GM12891 (cell line): ENCODE data around the gene TIMP2.
A peak's percentile ranks its signal among the peaks of the same experiment; 100 is the strongest.

ENCODE experiments used
- DNase-seq: peaks from one replicate; pipeline ENCODE4 v3.0.0; 2011; ENCODE audit warnings: low spot score; ENCODE audit not compliant: insufficient read length
- FAIRE-seq: peaks from 2 replicates; lab custom pipeline; 2011; peaks lifted over from hg19 to GRCh38; lab: Jason Lieb, UNC
- PAX5 ChIP-seq: IDR thresholded peaks from 2 replicates; pipeline ENCODE4 v1.6.1; 2011; ENCODE audit warnings: low read length, moderate library complexity, mild to moderate bottlenecking; ENCODE audit not compliant: insufficient read depth, severe bottlenecking
- POLR2A ChIP-seq: IDR thresholded peaks from 2 replicates; pipeline ENCODE4 v1.6.1; 2011; ENCODE audit warnings: low read depth, low read length, control low read depth
- POLR2AphosphoS5 ChIP-seq: IDR thresholded peaks from 2 replicates; pipeline ENCODE4 v1.6.1; 2011; ENCODE audit warnings: low read depth, low read length, control low read depth
- POU2F2 ChIP-seq: IDR thresholded peaks from 2 replicates; pipeline ENCODE4 v1.6.1; 2011; ENCODE audit warnings: low read depth, mild to moderate bottlenecking, control low read depth, low read length, moderate library complexity
- SPI1 ChIP-seq: IDR thresholded peaks from 2 replicates; pipeline ENCODE4 v1.6.1; 2011; ENCODE audit warnings: low read depth, low read length, control low read depth
- TAF1 ChIP-seq: IDR thresholded peaks from 2 replicates; pipeline ENCODE4 v1.6.1; 2011; ENCODE audit warnings: low read depth, low read length, control low read depth

Gene TIMP2

DNA sequence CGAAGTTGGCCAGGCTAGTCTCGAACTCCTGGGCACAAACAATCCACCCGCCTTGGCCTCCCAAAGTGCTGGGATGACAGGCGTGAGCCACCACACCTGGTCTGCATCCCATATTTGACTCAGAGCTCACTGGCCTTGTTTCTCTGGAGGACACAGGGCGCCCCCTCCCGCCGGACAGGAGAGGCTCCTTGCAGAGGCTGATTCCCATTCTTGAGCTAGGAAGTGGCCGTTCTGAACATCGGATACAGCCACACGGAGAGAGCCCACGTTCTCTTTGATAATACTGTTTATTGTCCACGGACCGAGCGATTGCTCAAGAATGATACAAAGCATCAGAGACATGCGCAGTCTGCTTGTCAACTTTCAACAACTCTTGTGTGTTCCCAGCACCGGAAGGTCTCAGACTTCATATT lies 72.5 kb downstream of the TIMP2 start:
- FAIRE-seq (no peak), DNase-seq (no peak)
- no peak for TF ChIP-seq POLR2A
- no peak for TF ChIP-seq SPI1
- no peak for TF ChIP-seq PAX5
- no peak for TF ChIP-seq POU2F2
- no peak for TF ChIP-seq POLR2AphosphoS5
- no peak for TF ChIP-seq TAF1

DNA sequence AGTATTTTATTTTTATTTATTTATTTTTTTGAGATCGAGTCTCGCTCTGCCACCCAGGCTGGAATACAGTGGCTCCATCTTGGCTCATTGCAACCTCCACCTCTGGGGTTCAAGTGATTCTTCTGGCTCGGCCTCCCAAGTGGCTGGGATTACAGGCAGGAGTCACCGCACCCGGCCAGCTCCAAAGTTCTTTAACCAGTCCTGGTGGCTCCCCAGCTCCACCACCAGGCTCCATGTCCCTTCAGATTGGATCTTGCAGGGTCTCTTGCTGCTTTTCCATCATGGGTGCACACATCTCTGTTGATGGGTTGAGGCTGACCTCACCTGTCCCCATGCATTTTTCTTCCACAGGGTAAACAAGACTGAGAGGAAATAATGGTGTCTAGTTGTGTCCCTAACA lies 76.2 kb downstream of the TIMP2 start:
- TF ChIP-seq TAF1 = no peak
- TF ChIP-seq POLR2A = no peak
- no peak for TF ChIP-seq SPI1
- TF ChIP-seq POLR2AphosphoS5 = no peak
- TF ChIP-seq POU2F2 = no peak
- TF ChIP-seq PAX5 = no peak
- no peak for DNase-seq
- FAIRE-seq = no peak

DNA sequence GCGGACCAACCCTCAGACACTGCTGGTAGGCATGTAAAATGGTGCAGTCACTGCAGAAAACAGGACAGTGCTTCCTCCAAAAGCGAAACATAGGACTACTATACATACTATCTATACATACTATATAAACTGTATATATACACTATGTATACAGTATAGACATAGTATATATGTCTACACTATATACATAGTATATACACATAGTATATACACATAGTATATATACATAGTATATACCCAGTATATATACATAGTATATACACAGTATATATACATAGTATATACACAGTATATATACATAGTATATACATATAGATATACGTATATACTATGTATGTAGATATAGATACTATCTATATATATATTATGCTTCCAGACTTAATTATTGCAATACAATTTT lies 78.1 kb downstream of the TIMP2 start:
- TF ChIP-seq SPI1 (no peak), PAX5 (no peak), POLR2A (no peak), POU2F2 (no peak), TAF1 (no peak), POLR2AphosphoS5 (no peak)
- DNase-seq = no peak
- no peak for FAIRE-seq

DNA sequence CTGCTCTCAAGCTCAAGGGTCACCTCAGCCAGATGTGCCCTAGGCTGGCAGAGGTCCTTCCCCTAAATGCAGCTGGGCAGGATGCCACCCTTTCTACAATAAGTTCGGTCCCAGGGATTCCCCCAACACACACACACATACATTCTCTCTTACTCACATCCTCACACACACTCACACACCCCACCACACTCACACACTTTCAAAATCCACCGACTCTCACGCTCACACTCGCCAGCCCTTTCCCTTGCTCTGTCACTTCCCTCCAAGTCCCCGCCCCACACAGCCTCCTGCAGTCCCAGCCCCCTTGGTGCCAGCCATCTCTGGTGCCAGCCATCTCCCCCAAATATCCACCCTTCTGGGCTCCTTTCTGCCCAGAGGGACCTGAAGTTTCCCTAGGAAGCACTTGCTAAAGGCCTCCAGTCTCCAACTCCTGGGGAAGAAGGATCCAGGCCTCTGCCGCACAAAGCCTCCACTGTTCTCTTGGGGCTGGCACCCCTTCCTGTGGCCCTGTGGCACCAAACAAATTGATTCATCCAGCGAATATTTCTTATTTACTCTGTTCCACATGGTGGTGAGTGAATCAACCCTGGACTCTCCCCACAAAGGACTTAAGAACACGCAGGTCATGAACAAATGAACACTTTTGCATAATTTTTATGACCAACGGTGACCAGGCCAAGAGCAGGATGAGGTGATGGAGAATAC lies 80.7 kb downstream of the TIMP2 start:
- FAIRE-seq = peak; percentile 28
- no peak for DNase-seq
- TF ChIP-seq SPI1 (0 out of 2 replicates have a peak, but pooled peaks have one; percentile 26), TAF1 (no peak), POLR2A (no peak)

DNA sequence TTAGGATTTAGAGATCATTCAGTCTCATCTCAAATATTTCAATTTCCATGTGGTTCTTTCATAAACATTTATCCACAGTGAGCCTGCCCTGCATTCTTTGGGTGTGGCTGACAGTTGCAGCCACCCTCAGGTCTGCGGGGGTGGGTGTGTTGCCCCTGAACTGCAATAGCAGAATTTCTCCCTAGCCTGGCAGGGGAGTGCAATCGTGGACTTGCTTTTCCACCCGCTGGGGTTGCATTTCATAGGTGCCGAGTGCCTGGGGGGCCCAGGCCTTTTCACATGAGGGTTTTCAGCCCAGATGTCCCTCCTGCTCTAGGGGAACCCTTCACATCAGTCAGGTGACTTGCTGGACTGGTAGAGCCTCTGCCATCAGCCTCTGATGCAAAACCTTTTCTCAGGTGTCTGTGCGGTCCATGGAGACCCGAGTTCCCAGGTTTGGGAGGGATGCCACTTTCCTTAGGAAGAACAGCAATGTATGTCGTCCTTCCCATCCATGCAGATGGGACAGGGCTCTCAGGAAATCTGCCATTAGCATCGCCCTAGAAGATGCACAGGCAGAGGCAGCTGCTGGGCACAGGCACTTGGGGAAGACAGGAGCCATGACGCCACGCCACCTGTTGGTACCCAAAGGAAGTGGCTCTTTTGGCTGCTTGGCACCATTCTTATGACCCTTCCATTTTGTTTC lies 82.2 kb downstream of the TIMP2 start:
- peak; percentile 72 for FAIRE-seq
- peak; percentile 44 for DNase-seq
- TF ChIP-seq POLR2AphosphoS5 (no peak), POU2F2 (no peak), PAX5 (no peak), POLR2A (no peak), TAF1 (no peak), SPI1 (no peak)

DNA sequence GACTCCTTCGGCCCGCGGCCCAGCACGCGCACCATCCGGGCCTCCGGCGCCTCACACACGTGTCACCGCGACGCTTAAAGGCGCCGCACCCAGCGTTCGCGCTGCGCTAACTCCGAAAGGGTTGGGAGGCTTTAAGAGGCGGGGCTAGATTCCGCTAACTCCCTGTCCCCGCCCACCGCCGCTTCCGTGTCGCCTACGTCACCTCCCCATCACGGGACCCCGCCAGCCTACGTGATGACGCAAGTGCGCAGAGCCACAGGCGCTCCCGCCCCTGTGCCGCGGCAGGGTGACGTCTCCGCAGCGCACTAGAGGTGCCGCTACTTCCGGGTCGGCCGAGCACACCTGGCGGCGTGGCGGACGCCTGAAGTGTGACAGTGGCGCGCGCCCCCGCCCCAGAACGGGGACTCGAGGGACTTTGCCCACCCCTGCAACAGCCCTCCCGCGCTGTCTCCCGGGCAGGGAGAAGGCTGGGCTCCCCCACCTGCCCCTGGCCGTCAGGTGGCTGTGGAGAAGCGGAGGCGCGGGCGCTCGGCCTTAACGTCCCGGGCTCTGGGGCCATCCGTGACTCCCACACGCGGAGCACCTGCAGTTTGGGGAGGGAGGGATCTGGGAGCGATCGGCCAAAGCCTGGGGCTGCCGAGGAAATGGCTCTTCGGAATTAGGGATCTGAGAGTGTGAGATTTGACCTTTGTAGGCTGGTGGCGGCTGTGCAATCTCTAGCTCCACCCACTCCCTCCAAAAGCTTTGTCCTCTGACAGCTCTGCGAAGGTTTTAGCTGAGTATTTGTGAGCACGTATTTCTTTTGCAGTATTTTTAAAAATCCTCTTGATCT lies 84.2 kb downstream of the TIMP2 start, which contains the start of gene USP36:
USP36 (minus strand) TSS at position 35 of the 832 bp plus-strand sequence. CDS start 4,451 bp downstream, outside the sequence.
- DNase-seq = peak; percentile 97
- peak; percentile 81 for TF ChIP-seq POLR2AphosphoS5
- peak; percentile 83 for TF ChIP-seq POLR2A
- TF ChIP-seq POU2F2 = no peak
- peak; percentile 88 for TF ChIP-seq TAF1
- no peak for TF ChIP-seq PAX5
- TF ChIP-seq SPI1 = peak; percentile 69
- FAIRE-seq = peak; percentile 100

DNA sequence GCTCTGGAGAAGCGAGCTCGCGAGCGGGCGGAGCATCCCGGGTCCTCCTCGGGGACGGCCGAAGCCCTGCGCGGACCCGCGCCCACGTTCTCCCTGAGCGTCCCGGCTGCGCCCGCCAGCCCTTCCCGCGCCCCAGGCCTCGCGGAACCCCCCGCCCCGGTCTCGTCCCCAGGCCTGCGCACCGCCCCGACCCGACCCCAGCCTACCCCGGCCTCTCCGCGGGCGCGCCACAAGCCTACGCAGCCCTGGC lies 84.7 kb downstream of the TIMP2 start:
- FAIRE-seq (no peak), DNase-seq (no peak)
- TF ChIP-seq TAF1 (no peak), POU2F2 (no peak), SPI1 (no peak), POLR2A (no peak), POLR2AphosphoS5 (no peak), PAX5 (no peak)

DNA sequence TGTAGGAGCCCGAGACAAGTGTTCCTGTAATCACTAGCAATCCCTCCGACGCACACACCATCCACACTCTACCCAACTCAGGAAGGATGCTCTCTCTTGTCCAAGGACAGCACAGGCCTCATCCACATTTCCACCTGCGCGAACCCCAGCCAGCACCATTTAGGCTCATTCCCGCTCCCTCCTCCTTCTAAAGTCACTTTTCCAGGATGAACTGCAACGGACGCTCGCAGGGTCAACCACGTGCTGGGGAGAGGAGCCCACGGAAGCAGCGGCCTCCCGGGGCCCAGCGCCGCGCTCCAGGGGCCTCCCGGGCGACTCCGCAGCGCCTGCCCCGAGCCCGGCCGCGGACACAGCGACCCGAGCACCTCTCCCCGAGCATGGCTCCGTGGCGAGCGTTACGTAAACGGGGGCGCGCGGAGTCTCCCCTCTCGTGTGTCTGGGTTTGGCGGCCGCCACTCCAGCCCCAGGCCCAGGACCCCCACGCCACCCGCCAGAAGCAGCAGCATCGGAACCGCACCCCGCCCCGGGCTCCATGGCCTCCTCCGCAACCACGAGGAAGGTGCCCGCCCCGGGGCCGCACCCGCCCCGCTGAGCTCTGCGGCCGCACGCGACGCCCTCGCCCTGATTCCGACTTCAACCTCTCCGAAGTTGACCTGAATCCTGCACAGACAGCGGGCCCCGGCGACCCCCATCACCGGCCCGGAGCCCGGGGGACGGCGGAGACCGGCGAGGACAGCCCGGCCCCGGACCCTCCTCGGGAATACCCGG lies 85.2 kb downstream of the TIMP2 start:
- no peak for FAIRE-seq
- peak; percentile 47 for DNase-seq
- no peak for TF ChIP-seq POLR2A
- TF ChIP-seq TAF1 = no peak
- TF ChIP-seq POU2F2 = no peak
- TF ChIP-seq SPI1 = no peak
- TF ChIP-seq POLR2AphosphoS5 = 0 out of 2 replicates have a peak, but pooled peaks have one; percentile 34
- TF ChIP-seq PAX5 = no peak

DNA sequence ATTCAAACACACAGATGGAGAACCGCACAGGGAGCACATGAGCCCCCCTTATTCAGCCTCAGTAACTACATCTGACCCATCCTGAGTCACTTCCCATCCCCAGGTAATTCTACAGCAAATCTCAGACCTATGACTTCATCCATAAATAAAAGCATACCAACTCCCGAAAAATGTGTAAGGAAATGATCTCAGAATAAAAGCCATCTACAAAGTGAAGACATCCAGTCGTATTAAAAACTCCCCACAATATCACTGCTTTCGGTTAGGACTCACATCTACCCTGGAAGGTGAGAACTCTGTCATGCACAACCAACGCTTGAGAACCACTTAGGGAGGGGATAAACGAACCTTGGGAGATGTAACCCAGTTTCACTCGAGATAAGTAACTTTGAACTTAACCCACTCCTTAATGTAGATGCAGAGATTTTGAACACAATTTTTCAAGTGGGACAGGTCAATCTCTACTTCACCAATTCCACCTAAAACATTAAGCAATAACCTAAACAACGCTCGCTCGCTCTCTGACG lies 85.9 kb downstream of the TIMP2 start:
- DNase-seq = no peak
- TF ChIP-seq SPI1 (no peak), PAX5 (no peak), POLR2A (no peak), POLR2AphosphoS5 (no peak), TAF1 (no peak), POU2F2 (no peak)
- FAIRE-seq = no peak
